Colonic mucosa (tissue), 4 donors: Measurements from ENCODE around the gene XXYLT1. TPM values are rescaled to one million over a fixed set of nuclear protein-coding genes. Genes with fewer than 3 reads are reported as not detected.

Experiments used
- DNase-seq: peaks from one replicate; pipeline ENCODE4 v3.0.0-alpha.2; 2020
- H3K27ac ChIP-seq: fragments of 200-600 bp; one replicate; pipeline ENCODE4 v1.8.0; 2021
- H3K27me3 ChIP-seq: fragments of 200-600 bp; one replicate; pipeline ENCODE4 v1.8.0; 2021
- H3K36me3 ChIP-seq: fragments of 200-600 bp; one replicate; pipeline ENCODE4 v1.8.0; 2021
- H3K4me1 ChIP-seq: fragments of 200-600 bp; one replicate; pipeline ENCODE4 v1.8.0; 2021; ENCODE audit warnings: mild to moderate bottlenecking
- H3K4me3 ChIP-seq: fragments of 200-600 bp; one replicate; pipeline ENCODE4 v1.8.0; 2021
- H3K9ac ChIP-seq, 2 donors: one replicate each; pipeline ENCODE4 v1.7.0; 2013; ENCODE audit warnings: control low read depth in 2 of 2, low read depth in 2 of 2, low read length in 2 of 2
- H3K9me3 ChIP-seq: fragments of 200-600 bp; one replicate; pipeline ENCODE4 v1.8.0; 2021
- intact Hi-C: fragments of 100-400 bp; cut with DNase I; formaldehyde crosslinking; loops from one replicate; pipeline ENCODE4 v1.14.1; 2022
- total RNA-seq, 2 donors: library from RNA; stranded (reverse); fragmentation: NEBNext Ultra II Directional in 1 of 2; extraction: Animal tissue kit (Norgen Biotek cat#: 25700) in 1 of 2; gene quantifications; one replicate each; pipeline ENCODE4 v1.2.1, GENCODE V29; 2021
- TF ChIP-seq, protein P1 (sequence below): fragments of 200-600 bp; IDR thresholded peaks from one replicate; pipeline ENCODE4 v1.8.0; 2022; ENCODE audit warnings: antibody characterized with exemption, mild to moderate bottlenecking
- donor health status: healthy.
- donor health status: DM: no; HTN: no; CAD: no.
- donor health status: DM: no; HTN: no; CAD: no.

The XXYLT1 gene
- total RNA-seq, 2 donors from 2014 or later: 8.3 to 10.9 TPM

GRCh38 chr3:195075199-195075940 lies 195.6 kb downstream of the XXYLT1 start:
- no peaks in the 10 kb centered on the region for H3K36me3 ChIP-seq

DNA sequence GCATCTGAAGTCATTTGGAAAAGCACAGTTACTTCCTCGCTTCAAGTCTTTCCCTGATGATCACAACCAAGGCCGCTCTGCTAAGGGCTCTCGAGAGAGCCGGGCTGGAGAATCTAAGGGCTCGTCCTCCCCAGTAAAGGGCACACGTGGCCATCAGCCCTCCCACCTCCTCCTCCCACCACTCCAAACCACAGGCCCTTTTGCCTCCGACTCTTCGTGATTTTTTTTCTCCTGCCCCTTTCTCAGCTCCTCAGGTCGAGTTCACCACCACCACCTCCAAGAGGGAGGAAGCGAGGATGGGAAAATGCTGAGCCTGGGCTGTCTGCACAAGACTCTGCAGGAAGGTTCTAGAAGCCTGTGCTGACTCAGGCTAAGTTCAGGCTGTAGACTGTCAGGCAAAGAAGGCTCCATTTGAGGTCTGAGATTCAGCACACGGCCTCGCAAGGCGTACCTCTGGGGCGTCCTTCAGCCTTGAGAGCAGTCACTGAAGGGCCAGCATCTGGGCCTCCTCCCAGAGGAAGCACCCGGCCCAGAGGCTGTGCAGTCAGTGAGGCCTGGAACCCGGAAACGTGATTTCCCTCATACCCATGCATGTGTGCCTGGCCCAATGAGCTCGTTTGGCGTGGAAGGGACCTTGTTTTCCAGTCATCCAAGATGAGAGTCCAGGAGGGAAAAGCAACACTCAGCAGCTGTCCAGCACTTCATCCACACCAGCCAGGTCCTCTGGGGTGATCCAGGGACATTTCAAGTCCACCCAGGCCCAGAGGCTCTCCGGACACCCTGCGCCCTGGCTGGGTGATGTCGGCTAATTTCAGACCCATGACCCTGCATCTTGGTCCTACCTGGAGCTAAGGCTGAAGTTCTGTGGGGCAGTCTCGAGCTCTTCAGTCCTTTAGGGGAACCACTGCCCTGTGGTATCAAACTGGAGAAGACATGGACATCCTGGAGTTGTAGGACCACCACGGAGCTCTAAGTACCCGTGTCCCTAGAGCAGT lies 196.8 kb downstream of the XXYLT1 start:
- no peaks in the 10 kb centered on the region for H3K36me3 ChIP-seq
- no peak overlapping the region for H3K9ac ChIP-seq
- no peak overlapping the region for H3K27ac ChIP-seq
- TF ChIP-seq, protein P1, sequence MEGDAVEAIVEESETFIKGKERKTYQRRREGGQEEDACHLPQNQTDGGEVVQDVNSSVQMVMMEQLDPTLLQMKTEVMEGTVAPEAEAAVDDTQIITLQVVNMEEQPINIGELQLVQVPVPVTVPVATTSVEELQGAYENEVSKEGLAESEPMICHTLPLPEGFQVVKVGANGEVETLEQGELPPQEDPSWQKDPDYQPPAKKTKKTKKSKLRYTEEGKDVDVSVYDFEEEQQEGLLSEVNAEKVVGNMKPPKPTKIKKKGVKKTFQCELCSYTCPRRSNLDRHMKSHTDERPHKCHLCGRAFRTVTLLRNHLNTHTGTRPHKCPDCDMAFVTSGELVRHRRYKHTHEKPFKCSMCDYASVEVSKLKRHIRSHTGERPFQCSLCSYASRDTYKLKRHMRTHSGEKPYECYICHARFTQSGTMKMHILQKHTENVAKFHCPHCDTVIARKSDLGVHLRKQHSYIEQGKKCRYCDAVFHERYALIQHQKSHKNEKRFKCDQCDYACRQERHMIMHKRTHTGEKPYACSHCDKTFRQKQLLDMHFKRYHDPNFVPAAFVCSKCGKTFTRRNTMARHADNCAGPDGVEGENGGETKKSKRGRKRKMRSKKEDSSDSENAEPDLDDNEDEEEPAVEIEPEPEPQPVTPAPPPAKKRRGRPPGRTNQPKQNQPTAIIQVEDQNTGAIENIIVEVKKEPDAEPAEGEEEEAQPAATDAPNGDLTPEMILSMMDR: no peak
- no peaks in the 10 kb centered on the region for H3K9me3 ChIP-seq
- no peaks in the 10 kb centered on the region for H3K4me1 ChIP-seq
- no peak overlapping the region for H3K4me3 ChIP-seq
- DNase-seq: no peak
- H3K27me3 ChIP-seq: no peaks in the 10 kb centered on the region
- intact Hi-C loops: no loop called here

More at GRCh38 chr3:195075199-195075940, 195.6 kb downstream of the XXYLT1 start:
- Histone ChIP-seq H3K27me3 (no peaks in the 10 kb centered on the region), H3K9me3 (no peaks in the 10 kb centered on the region), H3K9ac (no peak overlapping the region), H3K4me1 (no peaks in the 10 kb centered on the region), H3K4me3 (no peak overlapping the region), H3K27ac (no peak overlapping the region)
- TF ChIP-seq, protein P1: no peak
- DNase-seq: no peak
- intact Hi-C loops: no loop called here

- no peaks in the 10 kb centered on the region for H3K9me3 ChIP-seq
- H3K36me3 ChIP-seq: no peaks in the 10 kb centered on the region
- intact Hi-C loops: no loop called here
- no peak overlapping the region for H3K27ac ChIP-seq
- DNase-seq: no peak
- H3K9ac ChIP-seq: no peak overlapping the region
- H3K4me3 ChIP-seq: no peak overlapping the region
- TF ChIP-seq, protein P1: no peak
- no peaks in the 10 kb centered on the region for H3K4me1 ChIP-seq
- no peaks in the 10 kb centered on the region for H3K27me3 ChIP-seq
Observed at GRCh38 chr3:195072916-195073564, 197.9 kb downstream of the XXYLT1 start.

GRCh38 chr3:195071916-195072820 lies 198.8 kb downstream of the XXYLT1 start:
- intact Hi-C loops: no loop called here
- Histone ChIP-seq H3K4me3 (no peak overlapping the region), H3K9ac (no peak overlapping the region), H3K27me3 (no peaks in the 10 kb centered on the region), H3K4me1 (no peaks in the 10 kb centered on the region), H3K36me3 (no peaks in the 10 kb centered on the region), H3K27ac (no peak overlapping the region), H3K9me3 (no peaks in the 10 kb centered on the region)
- DNase-seq: no peak
- TF ChIP-seq, protein P1: no peak
